H1 (cell line): ENCODE measurements around the gene CELF4. TPM values are rescaled to one million over a fixed set of nuclear protein-coding genes. Genes with fewer than 3 reads are reported as not detected.

Experiments used
- FOSL1 ChIP-seq: IDR thresholded peaks from 2 replicates; pipeline ENCODE4 v1.6.1; 2011; ENCODE audit warnings: mild to moderate bottlenecking, low read depth, low read length, moderate library complexity; ENCODE audit not compliant: insufficient read depth
- polyA plus RNA-seq, 7 experiments: library from polyadenylated mRNA; depleted of rRNA in 3 of 7; stranded (reverse) in 5 of 7; unstranded in 2 of 7; fragments of >200 nt in 5 of 7; fragments of 200-250 nt in 2 of 7; gene quantifications; 1 replicate in 5 of 7; 2 replicates in 1 of 7; 4 replicates in 1 of 7; pipeline versions ENCODE4 v1.2.1 to v1.2.3, GENCODE V29; 2011 to 2013; ENCODE audit warnings: missing spikeins in 2 of 7, mixed read lengths in 2 of 7
- total RNA-seq: library from RNA; stranded (reverse); fragmentation: NEBNext Ultra II Directional; extraction: Animal tissue kit (Norgen Biotek cat#: 25700); gene quantifications from 2 replicates; pipeline ENCODE4 v1.2.1, GENCODE V29; 2021
- TF ChIP-seq, protein P1 (sequence below): IDR thresholded peaks from 2 replicates; pipeline ENCODE4 v1.6.1; 2011; ENCODE audit warnings: low read depth, mild to moderate bottlenecking, low read length; ENCODE audit not compliant: insufficient read depth

Gene CELF4
- total and polyA plus RNA-seq, 2 of the 8 experiments (the other 6 are each of a cell fraction or from before 2014, with no cell fraction given), result 1.6 to 3.4 TPM

DNA sequence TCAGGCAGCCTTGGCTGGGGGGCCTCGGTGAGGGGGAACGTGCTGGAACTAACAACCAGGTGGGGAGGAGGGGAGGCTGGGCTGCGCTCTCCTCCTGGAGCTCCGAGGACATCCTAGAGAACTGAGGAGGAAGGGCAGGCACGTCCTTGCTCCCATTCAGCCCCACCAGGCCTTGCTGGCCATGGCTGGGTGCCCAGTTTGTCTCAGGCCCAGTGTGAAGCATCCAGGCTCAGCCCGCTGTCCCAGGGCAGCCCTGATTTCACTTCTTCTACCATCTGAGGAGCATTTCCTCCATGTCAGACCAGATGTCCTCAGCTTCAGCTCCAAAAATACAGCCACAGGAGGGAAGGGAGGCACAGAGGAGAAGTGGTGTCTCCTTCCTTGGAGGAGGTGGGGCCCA is 125.4 kb downstream of the CELF4 start (continued):
- TF ChIP-seq FOSL1, result no peak
- TF ChIP-seq, protein P1, sequence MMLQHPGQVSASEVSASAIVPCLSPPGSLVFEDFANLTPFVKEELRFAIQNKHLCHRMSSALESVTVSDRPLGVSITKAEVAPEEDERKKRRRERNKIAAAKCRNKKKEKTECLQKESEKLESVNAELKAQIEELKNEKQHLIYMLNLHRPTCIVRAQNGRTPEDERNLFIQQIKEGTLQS, result no peak
- TF ChIP-seq, all 59 proteins: peak for 0
